Erythroblast (primary cell): ENCODE measurements around the gene CSAD.
"Not testable (repeated sequence)": the region's sequence is repeated elsewhere in the genome, so short reads cannot be mapped to it uniquely, and the experiment has no call there.

Experiments used
- GATA1 ChIP-seq: IDR thresholded peaks from 2 replicates; pipeline ENCODE4 v1.6.1; 2011; ENCODE audit warnings: low read depth, mild to moderate bottlenecking, control low read depth, low read length, moderate library complexity
- POLR2A ChIP-seq: IDR thresholded peaks from 2 replicates; pipeline ENCODE4 v1.6.1; 2011; ENCODE audit warnings: mild to moderate bottlenecking, low read length

DNA sequence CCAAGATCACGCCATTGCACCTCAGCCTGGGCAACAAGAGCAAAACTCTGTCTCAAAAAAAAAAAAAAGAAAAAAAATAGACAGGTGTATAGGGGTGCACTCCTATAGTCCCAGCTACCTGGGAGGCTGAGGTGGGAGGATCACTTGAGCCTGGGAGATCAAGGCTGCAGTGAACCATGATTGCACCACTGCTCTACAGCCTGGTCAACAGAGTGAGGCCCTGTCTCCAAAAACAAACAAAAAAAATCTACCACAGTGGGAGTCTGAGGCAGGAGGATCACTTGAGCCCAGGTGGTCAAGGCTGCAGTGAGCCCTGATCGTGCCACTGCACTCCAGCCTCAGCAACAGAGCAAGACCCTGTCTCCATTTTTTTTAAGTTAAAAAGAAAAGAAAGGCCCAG lies 17.7 kb downstream of the CSAD start:
- TF ChIP-seq POLR2A, GATA1: not testable (repeated sequence)
